Fibroblast of skin of back (primary cell): ENCODE data around the gene HNF4A.

Source experiments
- DNase-seq: peaks from one replicate; pipeline ENCODE4 v3.0.0-alpha.2; 2013

The HNF4A gene

GRCh38 chr20:44426879-44427790, 71.6 kb downstream of the HNF4A start:
- no peak for DNase-seq

- no peak for DNase-seq
Measured at GRCh38 chr20:44427804-44428173, 72.3 kb downstream of the HNF4A start.

- no peak for DNase-seq
Measured at GRCh38 chr20:44428174-44429016, 72.9 kb downstream of the HNF4A start.

- no peak for DNase-seq
Measured at GRCh38 chr20:44429017-44429339, 73.5 kb downstream of the HNF4A start.

- DNase-seq: no peak
Measured at GRCh38 chr20:44429419-44430269, 74.1 kb downstream of the HNF4A start.

- DNase-seq: no peak
Measured at GRCh38 chr20:44430270-44431065, 75.0 kb downstream of the HNF4A start.

GRCh38 chr20:44431118-44431501, 75.6 kb downstream of the HNF4A start:
- no peak for DNase-seq

- DNase-seq: no peak
Measured at GRCh38 chr20:44431502-44432234, 76.2 kb downstream of the HNF4A start.

GRCh38 chr20:44432618-44433577, 77.4 kb downstream of the HNF4A start:
- DNase-seq: no peak

GRCh38 chr20:44433751-44434538, 78.4 kb downstream of the HNF4A start:
- DNase-seq: no peak

GRCh38 chr20:44435630-44436335, 80.3 kb downstream of the HNF4A start:
- DNase-seq: no peak

- DNase-seq: no peak
Measured at GRCh38 chr20:44436393-44436792, 80.9 kb downstream of the HNF4A start.

- DNase-seq: no peak
Measured at GRCh38 chr20:44437497-44437896, 82.0 kb downstream of the HNF4A start.

- no peak for DNase-seq
Measured at GRCh38 chr20:44438782-44439181, 83.3 kb downstream of the HNF4A start.

GRCh38 chr20:44439318-44439717, 83.8 kb downstream of the HNF4A start:
- DNase-seq: no peak

- DNase-seq: no peak
Measured at GRCh38 chr20:44442298-44443070, 87.0 kb downstream of the HNF4A start.
